ENCODE results near the gene TMEM140. TPM values are rescaled to one million over a fixed set of nuclear protein-coding genes. Genes with fewer than 3 reads are reported as not detected.
"Not testable (repeated sequence)": the region's sequence is repeated elsewhere in the genome, so short reads cannot be mapped to it uniquely, and the experiment has no call there.

Gene TMEM140
- total RNA-seq, 3 donors from 2014 or later (not counting 1 experiment from before 2014, with no cell fraction given), result 60.0 to 81.7 (median 76.9) TPM

DNA sequence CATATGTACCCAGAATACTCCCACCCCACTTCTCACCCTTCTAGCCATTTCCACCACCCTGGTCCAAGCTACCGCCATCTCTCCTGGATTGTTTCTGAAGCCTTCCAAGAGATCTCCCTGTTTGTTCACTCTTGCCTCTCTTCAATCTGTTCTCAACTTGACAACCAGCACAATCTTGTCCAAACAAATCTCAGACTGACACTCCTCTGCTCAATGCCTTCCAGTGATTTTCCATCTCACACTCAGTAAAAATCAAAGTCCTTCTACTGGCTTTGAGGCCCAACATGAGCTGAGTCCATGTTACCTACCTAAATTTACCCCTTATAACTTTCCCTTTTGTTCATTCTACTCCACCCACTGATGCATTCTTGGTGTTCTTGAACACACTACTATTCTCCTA lies 33.2 kb upstream of the TMEM140 start:
- H3K27ac Mint-ChIP-seq, result no peak overlapping the region
- H3K27ac ChIP-seq (ENCODE audit: low read length), result no peak overlapping the region
- DNase-seq (no peak), ATAC-seq (no peak)
- no peaks in the 10 kb centered on the region for H3K36me3 ChIP-seq (ENCODE audit: control insufficient read depth, insufficient read depth, low read length)
- peaks cover 9% of the 10 kb centered on the region for H3K36me3 Mint-ChIP-seq
- intact Hi-C loops (cut with micrococcal nuclease), result no loop called here
- peaks cover 0 to 6% of the 10 kb centered on the region in 2 donors for H3K9me3 Mint-ChIP-seq
- WGBS (ENCODE audit: insufficient coverage), result 100% methylated on average over 1 of the region's 1 CpG
- no peaks in the 10 kb centered on the region for H3K4me1 ChIP-seq (ENCODE audit: control insufficient read depth, insufficient read depth, low read length)
- TF ChIP-seq, protein P1, sequence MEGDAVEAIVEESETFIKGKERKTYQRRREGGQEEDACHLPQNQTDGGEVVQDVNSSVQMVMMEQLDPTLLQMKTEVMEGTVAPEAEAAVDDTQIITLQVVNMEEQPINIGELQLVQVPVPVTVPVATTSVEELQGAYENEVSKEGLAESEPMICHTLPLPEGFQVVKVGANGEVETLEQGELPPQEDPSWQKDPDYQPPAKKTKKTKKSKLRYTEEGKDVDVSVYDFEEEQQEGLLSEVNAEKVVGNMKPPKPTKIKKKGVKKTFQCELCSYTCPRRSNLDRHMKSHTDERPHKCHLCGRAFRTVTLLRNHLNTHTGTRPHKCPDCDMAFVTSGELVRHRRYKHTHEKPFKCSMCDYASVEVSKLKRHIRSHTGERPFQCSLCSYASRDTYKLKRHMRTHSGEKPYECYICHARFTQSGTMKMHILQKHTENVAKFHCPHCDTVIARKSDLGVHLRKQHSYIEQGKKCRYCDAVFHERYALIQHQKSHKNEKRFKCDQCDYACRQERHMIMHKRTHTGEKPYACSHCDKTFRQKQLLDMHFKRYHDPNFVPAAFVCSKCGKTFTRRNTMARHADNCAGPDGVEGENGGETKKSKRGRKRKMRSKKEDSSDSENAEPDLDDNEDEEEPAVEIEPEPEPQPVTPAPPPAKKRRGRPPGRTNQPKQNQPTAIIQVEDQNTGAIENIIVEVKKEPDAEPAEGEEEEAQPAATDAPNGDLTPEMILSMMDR (IDR thresholded peaks at IDR 0.05), result no peak
- H3K4me3 Mint-ChIP-seq, result no peak overlapping the region
- H3K4me3 ChIP-seq (ENCODE audit: low read length), result no peak overlapping the region
- no peaks in the 10 kb centered on the region for H3K27me3 ChIP-seq (ENCODE audit: control insufficient read depth, insufficient read depth, low read length)
- H3K9me3 ChIP-seq (ENCODE audit: control insufficient read depth, insufficient read depth, low read length), result peaks cover 3% of the 10 kb centered on the region
- no peaks in the 10 kb centered on the region for H3K4me1 Mint-ChIP-seq
- H3K27me3 Mint-ChIP-seq (ENCODE audit: low read depth in 2 of 2), result no peaks in the 10 kb centered on the region

DNA sequence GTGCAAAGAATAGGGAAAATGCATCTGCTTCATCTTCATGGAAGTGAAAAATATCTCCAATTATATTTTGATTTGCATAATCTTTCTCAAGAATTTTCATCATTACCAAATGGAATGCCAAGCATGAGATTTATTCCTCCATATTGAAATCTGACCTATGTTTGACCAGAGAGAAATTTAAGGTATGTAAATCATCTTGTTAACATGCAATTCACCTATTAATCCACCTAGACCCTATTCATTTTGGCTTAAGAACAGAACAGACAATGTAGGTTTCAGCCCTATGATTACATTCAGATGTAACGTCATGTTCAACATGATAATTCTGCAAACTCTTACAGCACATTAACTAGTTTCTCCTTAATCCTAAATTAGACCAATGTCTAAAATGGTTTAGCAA lies 30.8 kb upstream of the TMEM140 start:
- Histone ChIP-seq H3K27me3 (ENCODE audit: control insufficient read depth, insufficient read depth, low read length) (no peaks in the 10 kb centered on the region), H3K9me3 (ENCODE audit: control insufficient read depth, insufficient read depth, low read length) (peaks cover 3% of the 10 kb centered on the region), H3K27ac (ENCODE audit: low read length) (no peak overlapping the region), H3K4me3 (ENCODE audit: low read length) (no peak overlapping the region), H3K4me1 (ENCODE audit: control insufficient read depth, insufficient read depth, low read length) (no peaks in the 10 kb centered on the region), H3K36me3 (ENCODE audit: control insufficient read depth, insufficient read depth, low read length) (no peaks in the 10 kb centered on the region)
- H3K27ac Mint-ChIP-seq, result no peak overlapping the region
- DNase-seq (no peak), ATAC-seq (no peak)
- TF ChIP-seq, protein P1 (IDR thresholded peaks at IDR 0.05), result no peak
- H3K9me3 Mint-ChIP-seq, result peaks cover 2 to 14% of the 10 kb centered on the region in 2 donors
- no peaks in the 10 kb centered on the region for H3K4me1 Mint-ChIP-seq
- WGBS (ENCODE audit: insufficient coverage), result no CpG with 5 or more reads among the region's 1 CpG
- intact Hi-C loops (cut with micrococcal nuclease), result no loop called here
- peaks cover 21% of the 10 kb centered on the region for H3K36me3 Mint-ChIP-seq
- H3K27me3 Mint-ChIP-seq (ENCODE audit: low read depth in 2 of 2), result no peaks in the 10 kb centered on the region
- no peak overlapping the region for H3K4me3 Mint-ChIP-seq

DNA sequence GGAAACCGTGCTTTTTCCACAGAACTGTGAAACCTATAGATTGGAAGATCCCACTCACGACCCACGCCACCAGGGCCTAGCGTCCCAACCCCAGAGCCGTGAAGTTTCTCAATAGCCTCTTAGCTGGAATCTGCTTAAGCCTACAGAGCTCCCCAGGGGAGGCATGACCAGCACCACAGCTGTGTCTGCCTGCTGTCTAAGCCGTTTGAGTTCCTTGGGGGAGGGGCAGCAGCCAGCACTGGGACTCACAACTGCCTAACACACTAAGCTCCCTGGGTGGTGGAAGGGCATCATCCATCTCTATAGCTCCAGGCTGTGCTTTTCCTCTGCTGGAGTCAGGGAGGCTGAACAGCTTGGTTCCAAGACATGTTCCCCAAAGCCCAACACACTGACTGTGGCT lies 26.0 kb upstream of the TMEM140 start:
- Mint-ChIP-seq H3K27me3 (ENCODE audit: low read depth in 2 of 2) (peaks cover 0 to 2% of the 10 kb centered on the region in 2 donors), H3K4me1 (peaks cover 0 to 15% of the 10 kb centered on the region in 2 donors), H3K9me3 (peaks cover 4 to 14% of the 10 kb centered on the region in 2 donors), H3K27ac (no peak overlapping the region), H3K4me3 (no peak overlapping the region), H3K36me3 (peaks cover 21% of the 10 kb centered on the region)
- intact Hi-C loops (cut with micrococcal nuclease), result no loop called here
- DNase-seq, result no peak
- no peak for ATAC-seq
- Histone ChIP-seq H3K9me3 (ENCODE audit: control insufficient read depth, insufficient read depth, low read length) (peaks cover 3% of the 10 kb centered on the region), H3K4me1 (ENCODE audit: control insufficient read depth, insufficient read depth, low read length) (no peaks in the 10 kb centered on the region), H3K27me3 (ENCODE audit: control insufficient read depth, insufficient read depth, low read length) (no peaks in the 10 kb centered on the region), H3K36me3 (ENCODE audit: control insufficient read depth, insufficient read depth, low read length) (no peaks in the 10 kb centered on the region), H3K27ac (ENCODE audit: low read length) (no peak overlapping the region), H3K4me3 (ENCODE audit: low read length) (no peak overlapping the region)
- 96% methylated on average over 6 of the region's 6 CpGs for WGBS (ENCODE audit: insufficient coverage)
- TF ChIP-seq, protein P1 (IDR thresholded peaks at IDR 0.05), result no peak

DNA sequence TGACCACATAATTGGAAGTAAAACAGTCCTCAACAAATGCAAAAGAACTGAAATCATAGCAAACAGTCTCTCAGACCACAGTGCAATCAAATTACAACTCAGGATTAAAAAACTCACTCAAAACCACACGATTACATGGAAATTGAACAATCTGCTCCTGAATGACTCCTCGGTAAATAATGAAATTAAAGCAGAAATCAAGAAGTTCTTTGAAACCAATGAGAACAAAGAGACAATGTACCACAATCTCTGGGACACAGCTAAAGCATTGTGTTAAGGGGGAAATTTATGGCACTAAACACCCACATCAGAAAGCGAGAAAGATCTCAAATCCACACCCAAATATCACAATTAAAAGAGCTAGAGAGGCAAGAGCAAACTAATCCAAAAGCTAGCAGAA lies 23.2 kb upstream of the TMEM140 start:
- WGBS (ENCODE audit: insufficient coverage), result 100% methylated on average over 2 of the region's 3 CpGs

More for the DNA sequence above, 23.2 kb upstream of the TMEM140 start:
- DNase-seq; H3K4me3 Mint-ChIP-seq; H3K27ac Mint-ChIP-seq; ATAC-seq; H3K27me3 ChIP-seq (ENCODE audit: control insufficient read depth, insufficient read depth, low read length); H3K9me3 Mint-ChIP-seq; H3K4me3 ChIP-seq (ENCODE audit: low read length); H3K36me3 ChIP-seq (ENCODE audit: control insufficient read depth, insufficient read depth, low read length); H3K4me1 ChIP-seq (ENCODE audit: control insufficient read depth, insufficient read depth, low read length); H3K9me3 ChIP-seq (ENCODE audit: control insufficient read depth, insufficient read depth, low read length); H3K27ac ChIP-seq (ENCODE audit: low read length); intact Hi-C loops (cut with micrococcal nuclease); H3K27me3 Mint-ChIP-seq (ENCODE audit: low read depth in 2 of 2): not testable (repeated sequence)
- Mint-ChIP-seq H3K36me3 (peaks cover 12% of the 10 kb centered on the region), H3K4me1 (peaks cover 0 to 15% of the 10 kb centered on the region in 2 donors)

Measured in natural killer cell (primary cell).